Colonic mucosa (tissue), 4 donors: Measurements from ENCODE around the gene ALPK3. TPM values are rescaled to one million over a fixed set of nuclear protein-coding genes. Genes with fewer than 3 reads are reported as not detected.

Source experiments
- DNase-seq: peaks from one replicate; pipeline ENCODE4 v3.0.0-alpha.2; 2020
- H3K27ac ChIP-seq: fragments of 200-600 bp; one replicate; pipeline ENCODE4 v1.8.0; 2021
- H3K27me3 ChIP-seq: fragments of 200-600 bp; one replicate; pipeline ENCODE4 v1.8.0; 2021
- H3K36me3 ChIP-seq: fragments of 200-600 bp; one replicate; pipeline ENCODE4 v1.8.0; 2021
- H3K4me1 ChIP-seq: fragments of 200-600 bp; one replicate; pipeline ENCODE4 v1.8.0; 2021; ENCODE audit warnings: mild to moderate bottlenecking
- H3K4me3 ChIP-seq: fragments of 200-600 bp; one replicate; pipeline ENCODE4 v1.8.0; 2021
- H3K9ac ChIP-seq, 2 donors: one replicate each; pipeline ENCODE4 v1.7.0; 2013; ENCODE audit warnings: control low read depth in 2 of 2, low read depth in 2 of 2, low read length in 2 of 2
- H3K9me3 ChIP-seq: fragments of 200-600 bp; one replicate; pipeline ENCODE4 v1.8.0; 2021
- intact Hi-C: fragments of 100-400 bp; cut with DNase I; formaldehyde crosslinking; loops from one replicate; pipeline ENCODE4 v1.14.1; 2022
- total RNA-seq, 2 donors: library from RNA; stranded (reverse); fragmentation: NEBNext Ultra II Directional in 1 of 2; extraction: Animal tissue kit (Norgen Biotek cat#: 25700) in 1 of 2; gene quantifications; one replicate each; pipeline ENCODE4 v1.2.1, GENCODE V29; 2021
- TF ChIP-seq, protein P1 (sequence below): fragments of 200-600 bp; IDR thresholded peaks from one replicate; pipeline ENCODE4 v1.8.0; 2022; ENCODE audit warnings: antibody characterized with exemption, mild to moderate bottlenecking
- donor health status: healthy.
- donor health status: DM: no; HTN: no; CAD: no.
- donor health status: DM: no; HTN: no; CAD: no.

Gene ALPK3
- total RNA-seq, 2 donors from 2014 or later = 0.74 to 2.4 TPM

GRCh38 chr15:84784262-84784661, 32.9 kb upstream of the ALPK3 start:
- no peak for DNase-seq
- Histone ChIP-seq H3K36me3 (peaks cover 14% of the 10 kb centered on the region), H3K4me3 (no peak overlapping the region), H3K27ac (no peak overlapping the region), H3K27me3 (no peaks in the 10 kb centered on the region), H3K9me3 (no peaks in the 10 kb centered on the region), H3K9ac (no peak overlapping the region), H3K4me1 (no peaks in the 10 kb centered on the region)
- intact Hi-C loops = no loop called here
- TF ChIP-seq, protein P1, sequence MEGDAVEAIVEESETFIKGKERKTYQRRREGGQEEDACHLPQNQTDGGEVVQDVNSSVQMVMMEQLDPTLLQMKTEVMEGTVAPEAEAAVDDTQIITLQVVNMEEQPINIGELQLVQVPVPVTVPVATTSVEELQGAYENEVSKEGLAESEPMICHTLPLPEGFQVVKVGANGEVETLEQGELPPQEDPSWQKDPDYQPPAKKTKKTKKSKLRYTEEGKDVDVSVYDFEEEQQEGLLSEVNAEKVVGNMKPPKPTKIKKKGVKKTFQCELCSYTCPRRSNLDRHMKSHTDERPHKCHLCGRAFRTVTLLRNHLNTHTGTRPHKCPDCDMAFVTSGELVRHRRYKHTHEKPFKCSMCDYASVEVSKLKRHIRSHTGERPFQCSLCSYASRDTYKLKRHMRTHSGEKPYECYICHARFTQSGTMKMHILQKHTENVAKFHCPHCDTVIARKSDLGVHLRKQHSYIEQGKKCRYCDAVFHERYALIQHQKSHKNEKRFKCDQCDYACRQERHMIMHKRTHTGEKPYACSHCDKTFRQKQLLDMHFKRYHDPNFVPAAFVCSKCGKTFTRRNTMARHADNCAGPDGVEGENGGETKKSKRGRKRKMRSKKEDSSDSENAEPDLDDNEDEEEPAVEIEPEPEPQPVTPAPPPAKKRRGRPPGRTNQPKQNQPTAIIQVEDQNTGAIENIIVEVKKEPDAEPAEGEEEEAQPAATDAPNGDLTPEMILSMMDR = no peak

- H3K9me3 ChIP-seq = no peaks in the 10 kb centered on the region
- H3K4me3 ChIP-seq = no peak overlapping the region
- TF ChIP-seq, protein P1 = no peak
- H3K36me3 ChIP-seq = peaks cover 14% of the 10 kb centered on the region
- no peaks in the 10 kb centered on the region for H3K27me3 ChIP-seq
- intact Hi-C loops = no loop called here
- H3K27ac ChIP-seq = no peak overlapping the region
- DNase-seq = no peak
- H3K4me1 ChIP-seq = no peaks in the 10 kb centered on the region
- no peak overlapping the region for H3K9ac ChIP-seq
These were observed 32.1 kb upstream of the ALPK3 start for GRCh38 chr15:84785053-84785452.

- no peak overlapping the region for H3K27ac ChIP-seq
- TF ChIP-seq, protein P1 = no peak
- no peak for DNase-seq
- peaks cover 15% of the 10 kb centered on the region for H3K36me3 ChIP-seq
- no peaks in the 10 kb centered on the region for H3K9me3 ChIP-seq
- no peak overlapping the region for H3K9ac ChIP-seq
- H3K4me3 ChIP-seq = no peak overlapping the region
- intact Hi-C loops = no loop called here
- H3K4me1 ChIP-seq = no peaks in the 10 kb centered on the region
- no peaks in the 10 kb centered on the region for H3K27me3 ChIP-seq
These were observed 28.7 kb upstream of the ALPK3 start for GRCh38 chr15:84788500-84788899.

DNA sequence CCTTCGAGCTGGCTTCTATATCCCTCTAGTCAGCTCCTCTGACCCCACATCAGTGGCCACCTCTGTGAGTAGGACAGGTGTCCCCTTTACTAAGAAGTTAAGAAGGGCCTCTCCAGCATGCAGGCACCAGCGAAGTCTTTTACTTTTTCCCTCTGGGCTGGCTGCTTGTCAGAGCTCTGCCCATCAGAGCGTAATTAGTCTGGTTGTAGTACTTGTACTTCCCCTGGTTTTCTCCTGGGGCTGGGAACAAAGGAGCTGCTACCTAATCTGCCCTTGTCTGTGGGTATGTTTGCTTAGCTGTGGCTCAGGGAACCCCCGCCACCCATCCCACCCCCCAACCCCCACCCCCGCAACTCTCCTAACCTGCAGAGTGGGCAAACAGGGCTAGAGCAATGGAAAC, 27.4 kb upstream of the ALPK3 start:
- intact Hi-C loops = no loop called here
- TF ChIP-seq, protein P1 = no peak
- DNase-seq = no peak
- Histone ChIP-seq H3K4me3 (no peak overlapping the region), H3K9me3 (no peaks in the 10 kb centered on the region), H3K4me1 (no peaks in the 10 kb centered on the region), H3K36me3 (peaks cover 9% of the 10 kb centered on the region), H3K27me3 (no peaks in the 10 kb centered on the region), H3K27ac (no peak overlapping the region), H3K9ac (no peak overlapping the region)

DNA sequence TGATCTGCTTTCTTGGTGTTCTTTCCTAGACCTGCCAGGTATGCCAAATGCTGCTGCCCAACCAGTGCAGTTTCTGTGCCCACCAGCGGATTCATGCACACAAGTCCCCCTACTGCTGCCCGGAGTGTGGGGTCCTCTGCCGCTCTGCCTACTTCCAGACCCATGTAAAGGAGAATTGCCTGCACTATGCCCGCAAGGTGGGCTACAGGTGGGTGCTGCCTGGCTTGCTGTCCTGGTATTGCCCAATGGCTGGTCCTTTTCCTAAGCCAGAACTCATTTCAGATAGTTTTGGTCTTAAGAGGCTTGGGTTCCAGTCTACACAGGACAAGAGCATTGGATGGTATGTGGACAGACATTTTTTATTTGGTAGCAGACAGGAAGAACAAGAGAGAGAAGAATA, 26.5 kb upstream of the ALPK3 start:
- H3K27ac ChIP-seq = no peak overlapping the region
- TF ChIP-seq, protein P1 = no peak
- DNase-seq = no peak
- intact Hi-C loops = no loop called here
- no peaks in the 10 kb centered on the region for H3K27me3 ChIP-seq
- H3K9me3 ChIP-seq = no peaks in the 10 kb centered on the region
- H3K9ac ChIP-seq = no peak overlapping the region
- H3K4me3 ChIP-seq = no peak overlapping the region
- H3K36me3 ChIP-seq = peaks cover 10% of the 10 kb centered on the region
- H3K4me1 ChIP-seq = no peaks in the 10 kb centered on the region

- Histone ChIP-seq H3K27ac (no peak overlapping the region), H3K9ac (no peak overlapping the region), H3K4me3 (no peak overlapping the region), H3K4me1 (no peaks in the 10 kb centered on the region), H3K9me3 (no peaks in the 10 kb centered on the region), H3K36me3 (peaks cover 10% of the 10 kb centered on the region), H3K27me3 (no peaks in the 10 kb centered on the region)
- TF ChIP-seq, protein P1 = no peak
- no peak for DNase-seq
- intact Hi-C loops = no loop called here
These were observed 25.4 kb upstream of the ALPK3 start for GRCh38 chr15:84791763-84792162.
